Putamen (tissue), 1 donor: ENCODE measurements around the gene MATN3.
A peak's percentile ranks its signal among the peaks of the same experiment; 100 is the strongest.
"Not testable (repeated sequence)": the region's sequence is repeated elsewhere in the genome, so short reads cannot be mapped to it uniquely, and the experiment has no call there.

Experiments used
- DNase-seq: peaks from one replicate; pipeline ENCODE4 v3.0.0-alpha.2; 2016; ENCODE audit warnings: low spot score

The MATN3 gene

GRCh38 chr2:20012282-20013125, at the start of gene MATN3:
Gene MATN3, minus strand, starts transcription at chr2:20012668. Its CDS starts 37 bp downstream, at chr2:20012631.
- no peak for DNase-seq

- DNase-seq = no peak
Observed at GRCh38 chr2:20061940-20062339, 49.5 kb upstream of the MATN3 start.

DNA sequence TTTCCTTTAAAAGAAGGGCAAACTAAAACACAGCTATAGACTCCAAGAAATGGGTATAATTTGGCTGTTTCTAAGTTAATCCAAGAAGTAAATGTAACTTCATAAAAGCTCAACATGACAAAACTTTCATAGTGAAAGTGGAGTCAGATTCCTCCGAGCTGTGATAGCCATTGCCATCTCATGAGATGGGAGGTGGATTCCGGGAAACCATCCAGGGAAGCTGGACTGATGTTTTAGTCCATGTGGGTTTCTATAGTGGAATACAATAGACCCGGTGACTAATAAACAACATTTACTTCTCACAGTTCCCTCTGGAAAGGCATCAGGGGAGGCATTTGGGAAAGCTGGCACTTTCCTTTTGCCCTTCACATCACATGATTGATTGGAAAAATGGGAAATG, 49.0 kb upstream of the MATN3 start:
- no peak for DNase-seq

DNA sequence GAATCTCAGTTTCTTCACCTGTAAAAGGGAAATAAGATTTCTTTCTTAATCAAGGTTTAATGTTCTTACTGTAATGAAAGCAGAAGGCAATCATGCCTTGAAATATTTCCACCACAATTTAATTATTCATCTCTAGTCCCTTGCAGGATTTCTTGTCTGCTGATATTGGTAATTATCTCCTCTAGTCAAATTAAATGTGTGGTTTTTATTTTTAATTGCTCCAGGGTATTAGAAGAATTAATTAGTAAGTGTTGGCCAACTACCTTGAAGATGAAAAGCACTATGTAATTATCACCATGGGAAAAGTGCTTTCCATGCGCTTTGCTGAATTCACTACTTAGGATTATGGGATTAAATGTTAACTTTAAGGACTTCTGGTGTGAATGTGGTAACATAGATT, 47.6 kb upstream of the MATN3 start:
- no peak for DNase-seq

DNA sequence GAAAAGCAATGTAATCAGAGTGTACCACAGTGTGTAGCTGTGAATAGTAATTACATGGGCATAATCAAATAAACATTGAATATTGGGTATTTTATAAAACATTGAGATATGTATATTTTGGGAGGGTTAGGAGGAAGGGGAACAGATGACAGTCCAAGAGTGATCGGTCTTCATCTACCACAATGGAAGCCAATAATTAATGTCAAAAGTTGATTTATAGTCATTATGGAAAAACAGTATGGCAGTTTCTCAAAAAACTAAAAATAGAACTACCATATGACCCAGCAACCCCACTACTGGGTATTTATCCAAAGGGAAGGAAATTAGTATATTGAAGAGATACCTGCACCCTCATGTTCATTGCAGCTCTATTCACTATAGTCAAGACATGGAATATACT, 44.8 kb upstream of the MATN3 start:
- DNase-seq = no peak

- no peak for DNase-seq
Observed at GRCh38 chr2:20054931-20055330, 42.5 kb upstream of the MATN3 start.

- no peak for DNase-seq
Observed at GRCh38 chr2:20054119-20054518, 41.7 kb upstream of the MATN3 start.

- no peak for DNase-seq
Observed at GRCh38 chr2:20052861-20053281, 40.4 kb upstream of the MATN3 start.

GRCh38 chr2:20052229-20052851, 39.9 kb upstream of the MATN3 start:
- DNase-seq = no peak

DNA sequence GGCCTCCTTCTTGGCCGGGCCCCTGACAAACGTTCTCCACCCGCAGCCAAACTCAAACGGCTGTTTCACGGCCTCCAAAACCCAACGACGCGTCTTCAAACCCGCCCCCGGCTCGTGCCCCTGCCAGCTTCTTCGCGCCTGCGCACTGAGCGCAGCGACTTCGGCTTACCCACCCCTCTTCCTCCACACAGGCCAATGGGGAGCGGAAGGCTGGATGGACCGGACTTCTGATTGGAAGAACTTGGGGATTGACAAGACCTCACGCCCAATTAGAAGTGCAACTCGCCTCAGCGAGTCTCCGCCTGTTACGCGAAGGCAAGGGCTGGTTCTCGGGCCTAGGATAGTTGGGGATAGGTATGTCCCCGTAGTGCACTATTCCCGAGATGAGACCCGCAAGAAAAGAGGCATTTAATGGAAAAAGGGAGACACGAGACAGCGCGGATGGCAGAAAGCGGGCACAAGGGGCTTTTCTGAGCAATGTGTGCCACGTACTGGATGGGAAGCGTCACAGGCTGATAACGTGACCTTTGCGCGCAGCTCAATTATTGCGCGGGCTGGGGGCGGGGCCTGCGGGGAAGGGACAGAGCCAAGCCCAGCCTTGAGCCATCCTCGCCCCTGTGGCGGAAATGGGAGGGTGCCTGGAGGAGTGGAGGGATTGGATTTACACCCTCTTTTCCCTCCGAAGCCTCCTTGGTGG, 39.2 kb upstream of the MATN3 start, which contains the start of gene LAPTM4A:
Gene LAPTM4A, minus strand, starts transcription at position 97 of the 697 bp plus-strand sequence. CDS start 108 bp downstream, outside the sequence.
- DNase-seq = peak; percentile 99

DNA sequence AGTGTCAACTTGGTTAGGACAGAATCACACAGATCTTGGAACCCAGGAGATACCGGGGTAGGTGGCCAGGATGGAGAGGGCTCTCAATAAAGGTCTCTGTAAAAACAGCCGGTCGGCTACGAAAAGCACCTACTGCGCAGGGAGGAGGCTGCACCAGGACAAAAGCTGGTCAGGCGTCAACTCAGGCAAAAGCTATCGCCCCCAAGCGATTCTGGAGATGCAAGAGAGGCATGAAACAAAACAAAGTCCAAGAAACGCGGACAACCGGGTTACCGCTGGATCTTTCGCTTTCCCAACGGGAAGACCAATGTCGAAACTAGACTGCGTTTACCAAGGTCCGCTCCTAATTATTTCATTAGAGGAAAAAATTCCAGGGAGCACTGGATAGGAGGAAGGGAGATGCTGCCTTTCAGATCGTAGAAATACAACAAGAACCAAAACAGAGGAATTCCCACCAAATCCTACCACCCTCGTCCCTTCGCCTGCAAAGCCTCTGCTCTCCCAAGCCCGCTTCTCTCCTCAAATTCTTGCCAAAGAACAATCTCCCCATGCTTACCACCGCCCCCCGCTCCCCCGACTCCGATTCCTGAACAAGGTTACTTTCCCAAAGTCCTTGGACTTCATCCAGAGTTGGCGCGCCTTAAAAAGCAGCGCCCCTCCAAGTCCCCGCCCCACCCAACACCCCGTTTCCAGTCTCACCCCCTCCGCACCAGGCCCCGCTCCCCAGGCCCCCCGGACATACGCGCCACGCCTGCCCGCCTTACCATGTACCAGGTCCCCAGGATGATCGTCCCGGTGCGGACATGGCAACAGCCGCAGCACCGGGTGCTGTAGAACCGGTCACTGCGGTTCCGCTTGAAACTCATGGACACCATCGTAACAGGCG, 38.4 kb upstream of the MATN3 start:
- DNase-seq = peak; percentile 48

DNA sequence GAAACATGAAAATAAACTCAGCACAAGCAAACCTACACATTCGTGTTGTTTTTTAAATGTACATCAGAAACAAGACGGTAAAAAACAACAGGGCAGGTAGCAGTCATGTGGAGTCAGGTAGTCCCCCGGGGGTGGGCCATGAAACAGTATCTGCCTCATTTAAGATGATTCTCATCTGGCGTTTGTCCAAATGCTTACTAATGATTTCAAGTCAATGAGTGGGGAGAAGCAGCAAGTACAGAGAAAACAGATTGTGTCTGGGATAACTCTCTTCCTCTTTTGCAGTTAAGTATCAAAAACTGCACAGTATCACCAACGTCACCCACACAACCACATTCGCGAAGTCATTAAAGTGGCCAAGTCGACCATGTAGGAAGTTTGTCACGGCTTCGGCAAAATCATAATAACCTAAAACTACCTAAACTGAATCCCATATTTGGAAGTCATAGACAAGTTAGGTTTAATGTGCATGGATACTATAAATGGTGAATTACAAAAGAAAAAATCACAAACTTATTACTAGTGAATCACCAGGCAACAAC, 37.7 kb upstream of the MATN3 start:
- peak; percentile 7 for DNase-seq

GRCh38 chr2:20049637-20050036, 37.2 kb upstream of the MATN3 start:
- no peak for DNase-seq

DNA sequence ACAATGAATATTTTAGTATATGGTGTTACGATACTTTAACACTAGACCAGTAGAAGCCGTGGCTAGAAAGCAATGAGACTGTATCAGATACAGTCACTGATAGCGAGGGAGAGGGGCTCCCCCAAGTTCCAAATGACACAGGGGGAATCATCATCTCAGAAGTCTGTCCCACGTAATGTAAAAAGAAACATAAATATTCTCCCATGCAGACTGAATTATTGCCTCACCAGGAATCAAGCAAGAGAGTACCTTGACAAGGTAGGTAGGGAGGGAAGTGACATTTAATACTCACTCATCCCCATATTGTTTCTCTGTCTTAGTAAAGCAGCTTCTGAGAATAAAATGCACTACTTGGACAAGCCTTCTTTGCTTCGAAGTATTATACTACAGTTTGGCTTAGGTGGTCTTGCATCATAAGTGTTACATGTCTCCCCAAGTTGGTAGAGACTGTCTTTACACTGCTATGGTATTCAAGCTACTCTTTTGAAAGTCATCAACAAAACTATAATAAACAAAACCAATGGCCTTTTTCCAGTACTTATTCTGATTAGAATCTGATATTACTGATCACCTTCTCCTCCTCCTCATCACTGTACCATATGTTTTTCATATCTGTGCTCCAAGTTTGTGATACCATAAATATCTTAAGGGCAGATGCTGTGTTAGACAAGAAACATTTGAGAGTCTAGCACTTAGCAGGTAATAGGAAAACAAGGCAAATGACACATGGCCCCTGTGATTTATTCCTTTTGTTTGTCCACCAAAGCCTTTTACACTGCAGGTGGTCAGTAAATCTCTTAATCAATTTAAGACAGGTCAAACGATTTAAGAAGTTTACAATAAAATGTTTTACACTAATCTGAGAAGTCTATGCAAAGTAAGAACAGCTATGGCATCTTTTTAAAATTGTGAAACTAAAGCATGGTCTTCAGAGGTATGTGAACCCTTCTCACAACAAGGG, 36.3 kb upstream of the MATN3 start:
- DNase-seq = no peak

DNA sequence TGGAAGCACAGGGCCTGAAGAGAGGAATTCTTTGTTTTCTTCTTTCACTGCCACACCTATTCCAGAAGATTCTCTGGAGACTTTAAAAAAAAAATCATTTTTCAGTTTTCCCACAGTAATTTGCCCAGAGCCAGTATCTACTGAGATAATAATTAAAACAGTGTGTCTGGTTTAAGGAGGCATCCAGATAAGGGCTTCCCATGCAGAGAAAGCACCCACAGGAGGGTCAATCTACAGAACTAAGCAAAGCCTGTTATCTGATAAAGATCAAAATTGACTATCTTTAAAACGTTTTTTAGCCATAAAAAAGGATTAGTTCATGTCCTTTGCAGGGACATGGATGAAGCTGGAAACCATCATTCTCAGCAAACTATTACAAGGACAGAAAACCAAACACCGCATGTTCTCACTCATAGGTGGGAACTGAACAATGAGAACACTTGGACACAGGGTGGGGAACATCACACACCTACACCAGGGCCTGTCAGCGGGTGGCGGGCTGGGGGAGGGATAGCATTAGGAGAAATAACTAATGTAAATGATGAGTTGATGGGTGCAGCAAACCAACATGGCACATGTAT, 33.3 kb upstream of the MATN3 start:
- not testable (repeated sequence) for DNase-seq

GRCh38 chr2:20044778-20045177, 32.3 kb upstream of the MATN3 start:
- DNase-seq = no peak

DNA sequence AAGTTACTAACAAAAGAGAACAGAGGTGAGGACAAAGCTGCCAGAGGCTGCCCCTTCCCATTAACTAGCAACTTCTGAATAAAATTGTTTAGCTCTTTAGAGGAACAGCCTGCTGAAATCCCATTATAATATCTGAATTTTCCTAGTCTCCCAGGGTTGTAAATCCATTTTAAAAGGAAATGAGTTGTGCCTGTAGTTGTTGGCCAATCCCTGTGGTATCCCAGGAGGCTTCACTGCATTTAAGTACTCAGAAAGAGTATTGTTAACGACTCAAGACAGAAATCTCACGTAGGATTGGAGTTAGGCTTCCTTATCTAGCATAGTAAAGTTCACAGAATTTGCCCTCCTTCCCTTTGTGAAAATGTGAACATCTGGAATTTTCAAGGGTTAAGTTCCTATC, 30.1 kb upstream of the MATN3 start:
- DNase-seq = no peak

DNA sequence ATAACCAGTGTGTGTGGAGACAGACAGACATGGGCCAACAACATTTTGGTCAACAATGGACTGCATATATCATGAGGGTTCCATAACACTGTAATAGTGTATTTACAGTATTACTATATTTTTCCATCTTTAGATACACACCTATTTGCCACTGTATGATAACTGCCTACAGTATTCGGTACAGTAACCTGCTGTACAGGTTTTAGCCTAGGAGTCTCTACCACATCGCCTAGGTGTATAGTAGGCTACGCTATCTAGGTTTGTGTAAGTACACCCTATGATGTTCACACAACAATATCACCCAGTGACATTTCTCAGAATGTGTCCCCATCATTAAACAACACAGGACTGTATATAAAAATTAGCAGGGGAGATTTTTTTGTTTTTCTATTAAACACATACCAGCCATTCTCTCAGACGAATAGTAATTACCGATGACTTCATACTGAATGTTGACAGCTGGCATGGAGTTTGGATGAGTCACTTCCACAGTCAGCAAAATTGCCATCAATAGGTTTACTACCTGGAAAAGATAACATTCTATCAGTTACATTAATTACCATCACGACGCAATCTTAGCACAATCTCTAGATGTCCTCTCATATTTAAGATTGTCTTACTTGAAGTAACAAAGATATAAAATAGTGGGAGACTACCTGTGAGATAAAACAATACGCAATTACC, 28.2 kb upstream of the MATN3 start:
- no peak for DNase-seq

GRCh38 chr2:20037660-20038059, 25.2 kb upstream of the MATN3 start:
- DNase-seq = no peak
